Breast epithelium (tissue), 4 donors: ENCODE data around the gene AFG1L. TPM values are rescaled to one million over a fixed set of nuclear protein-coding genes. Genes with fewer than 3 reads are reported as not detected.

Experiments used
- DNase-seq, 2 donors: peaks; one replicate each; pipeline ENCODE4 v3.0.0-alpha.2; 2019; ENCODE audit warnings: low spot score in 2 of 2
- H3K27ac ChIP-seq, 2 donors: fragments of 200-600 bp; sonication (generic) in 1 of 2; one replicate each; pipeline ENCODE4 v1.5.1; 2016 to 2019; ENCODE audit warnings: mild to moderate bottlenecking in 1 of 2
- H3K27me3 ChIP-seq, 2 donors: fragments of 200-600 bp; sonication (generic) in 1 of 2; one replicate each; pipeline versions ENCODE4 v1.5.1 to v1.6.0; 2017 to 2019; ENCODE audit warnings: control low read depth in 1 of 2, mild to moderate bottlenecking in 1 of 2
- H3K36me3 ChIP-seq: fragments of 200-600 bp; one replicate; pipeline ENCODE4 v1.5.1; 2019
- H3K4me1 ChIP-seq, 2 donors: fragments of 200-600 bp; sonication (generic); one replicate each; pipeline ENCODE4 v1.5.1; 2016 to 2019; ENCODE audit warnings: control low read depth in 1 of 2
- H3K4me3 ChIP-seq, 3 donors: fragments of 200-600 bp; sonication (generic); 1 replicate in 2 of 3; 2 replicates in 1 of 3; pipeline ENCODE4 v1.5.1; 2016 to 2019; ENCODE audit warnings: mild to moderate bottlenecking in 3 of 3, moderate library complexity in 2 of 3
- H3K9me3 ChIP-seq, 2 donors: fragments of 200-600 bp; sonication (generic) in 1 of 2; one replicate each; pipeline ENCODE4 v1.5.1; 2016 to 2019; ENCODE audit warnings: control low read depth in 1 of 2
- CTCF ChIP-seq, 3 donors: fragments of 450-650 bp; IDR thresholded peaks; one replicate each; pipeline ENCODE4 v1.5.1; 2016 to 2017; ENCODE audit warnings: antibody characterized with exemption in 3 of 3, mild to moderate bottlenecking in 3 of 3, moderate library complexity in 3 of 3
- POLR2A ChIP-seq: fragments of 450-650 bp; IDR thresholded peaks from one replicate; pipeline ENCODE4 v1.6.1; 2016; ENCODE audit warnings: antibody characterized with exemption, mild to moderate bottlenecking, moderate library complexity
- POLR2AphosphoS5 ChIP-seq, 3 donors: sonication (generic); formaldehyde crosslinking; IDR thresholded peaks; one replicate each; pipeline ENCODE4 v1.6.1; 2017; ENCODE audit warnings: antibody characterized with exemption in 3 of 3
- intact Hi-C: fragments of 100-400 bp; cut with DNase I; formaldehyde crosslinking; loops from one replicate; pipeline ENCODE4 v1.15.1; 2023; ENCODE audit warnings: low total_unique reads
- total RNA-seq, 3 donors: library from RNA; depleted of rRNA; stranded (reverse); fragments of >200 nt; gene quantifications; one replicate each; pipeline ENCODE4 v1.1.0, GENCODE V29; 2016

AFG1L gene
- total RNA-seq, 3 donors from 2014 or later: 2.3 to 5.6 (median 4.0) TPM

DNA sequence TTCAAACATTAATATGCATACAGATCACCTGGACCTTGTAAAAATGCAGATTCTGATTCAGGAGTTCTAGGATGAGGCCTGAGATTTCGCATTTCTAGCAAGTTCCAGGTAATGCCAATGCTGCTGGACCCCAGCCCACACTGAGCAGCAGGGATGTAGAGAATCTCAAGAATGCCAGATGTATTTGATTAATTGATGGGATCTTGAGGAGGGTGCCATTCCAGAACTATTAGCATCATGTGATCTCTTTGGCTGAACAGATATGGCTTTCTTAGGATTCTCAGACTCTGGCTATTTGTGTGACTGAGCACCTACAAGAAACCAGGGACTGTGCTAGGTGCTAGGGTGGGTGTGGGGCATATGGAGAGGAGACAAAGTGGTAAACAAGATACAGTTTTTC is 17.6 kb upstream of the AFG1L start:
- TF ChIP-seq POLR2AphosphoS5 (IDR thresholded peaks at IDR 0.05) (no peak), POLR2A (no peak), CTCF (IDR thresholded peaks at IDR 0.05) (no peak)
- intact Hi-C loops: no loop called here
- no peaks in the 10 kb centered on the region for H3K36me3 ChIP-seq
- H3K4me1 ChIP-seq: no peaks in the 10 kb centered on the region
- no peak overlapping the region for H3K4me3 ChIP-seq
- H3K27me3 ChIP-seq: no peaks in the 10 kb centered on the region
- H3K9me3 ChIP-seq: no peaks in the 10 kb centered on the region
- DNase-seq: no peak
- H3K27ac ChIP-seq: no peak overlapping the region

DNA sequence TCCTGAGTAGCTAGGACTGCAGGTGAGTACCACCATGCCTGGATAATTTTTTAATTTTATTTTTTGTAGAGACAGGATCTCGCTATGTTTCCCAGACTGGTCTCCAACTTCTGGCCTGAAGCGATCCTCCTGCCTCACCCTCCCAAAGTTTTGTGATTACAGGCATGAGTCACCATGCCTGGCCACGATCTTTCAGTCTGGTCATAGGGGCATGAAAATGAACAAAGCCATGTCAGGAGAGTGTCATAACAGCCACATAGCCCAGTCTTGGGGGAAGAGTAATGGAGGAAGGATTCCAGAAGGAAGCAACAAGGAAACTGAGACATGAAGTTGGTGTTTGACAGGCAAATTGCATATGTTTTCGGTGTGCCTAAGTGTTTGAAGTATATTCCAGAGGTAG is 17.0 kb upstream of the AFG1L start:
- TF ChIP-seq POLR2A: no peak
- TF ChIP-seq POLR2AphosphoS5 (IDR thresholded peaks at IDR 0.05): no peak
- TF ChIP-seq CTCF (IDR thresholded peaks at IDR 0.05): no peak
- H3K27ac ChIP-seq: no peak overlapping the region
- intact Hi-C loops: no loop called here
- no peaks in the 10 kb centered on the region for H3K4me1 ChIP-seq
- H3K4me3 ChIP-seq: no peak overlapping the region
- no peak for DNase-seq
- no peaks in the 10 kb centered on the region for H3K27me3 ChIP-seq
- H3K9me3 ChIP-seq: no peaks in the 10 kb centered on the region
- H3K36me3 ChIP-seq: no peaks in the 10 kb centered on the region

- H3K4me3 ChIP-seq: no peak overlapping the region
- no peaks in the 10 kb centered on the region for H3K27me3 ChIP-seq
- no peaks in the 10 kb centered on the region for H3K9me3 ChIP-seq
- TF ChIP-seq POLR2A (no peak), POLR2AphosphoS5 (IDR thresholded peaks at IDR 0.05) (no peak), CTCF (IDR thresholded peaks at IDR 0.05) (no peak)
- H3K4me1 ChIP-seq: no peaks in the 10 kb centered on the region
- intact Hi-C loops: no loop called here
- H3K36me3 ChIP-seq: no peaks in the 10 kb centered on the region
- H3K27ac ChIP-seq: no peak overlapping the region
- no peak for DNase-seq
Observed at GRCh38 chr6:108285381-108285780, 9.5 kb upstream of the AFG1L start.

DNA sequence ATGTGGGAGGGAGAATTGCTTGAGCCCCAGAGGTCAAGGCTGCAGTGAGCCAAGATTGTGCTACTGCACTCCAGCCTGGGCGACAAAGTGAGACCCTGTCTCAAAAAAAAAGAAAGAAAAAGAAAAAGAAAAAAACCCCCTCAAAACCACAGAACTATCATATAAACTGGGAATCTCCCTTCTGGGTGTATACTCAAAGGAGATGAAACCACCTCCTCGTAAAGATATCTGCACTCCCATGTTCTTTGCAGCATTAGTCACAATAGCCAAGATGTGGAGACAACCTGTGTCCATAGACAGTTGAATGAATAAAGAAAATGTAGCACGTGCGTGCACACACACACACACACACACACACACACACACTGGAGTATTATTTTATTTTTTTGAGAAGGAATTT is 8.5 kb upstream of the AFG1L start:
- no peaks in the 10 kb centered on the region for H3K9me3 ChIP-seq
- TF ChIP-seq CTCF (IDR thresholded peaks at IDR 0.05) (no peak), POLR2A (no peak), POLR2AphosphoS5 (IDR thresholded peaks at IDR 0.05) (no peak)
- DNase-seq: no peak
- no peak overlapping the region for H3K4me3 ChIP-seq
- intact Hi-C loops: no loop called here
- no peaks in the 10 kb centered on the region for H3K27me3 ChIP-seq
- H3K4me1 ChIP-seq: no peaks in the 10 kb centered on the region
- no peaks in the 10 kb centered on the region for H3K36me3 ChIP-seq
- H3K27ac ChIP-seq: no peak overlapping the region

GRCh38 chr6:108287373-108287772 is 7.5 kb upstream of the AFG1L start:
- no peaks in the 10 kb centered on the region for H3K4me1 ChIP-seq
- no peak for TF ChIP-seq POLR2A
- no peak for TF ChIP-seq CTCF (IDR thresholded peaks at IDR 0.05)
- no peak for TF ChIP-seq POLR2AphosphoS5 (IDR thresholded peaks at IDR 0.05)
- H3K27ac ChIP-seq: no peak overlapping the region
- no peaks in the 10 kb centered on the region for H3K36me3 ChIP-seq
- no peaks in the 10 kb centered on the region for H3K27me3 ChIP-seq
- intact Hi-C loops: no loop called here
- H3K9me3 ChIP-seq: no peaks in the 10 kb centered on the region
- no peak overlapping the region for H3K4me3 ChIP-seq
- DNase-seq: no peak
